Loucy (cell line): ENCODE data around the gene UFC1.

Experiments
- EZH2phosphoT487 ChIP-seq: fragments of 200-600 bp; IDR thresholded peaks from 2 replicates; pipeline ENCODE4 v1.6.1; 2018; ENCODE audit warnings: antibody characterized with exemption, mild to moderate bottlenecking, moderate library complexity, borderline replicate concordance
- TF ChIP-seq, protein P1 (sequence below): fragments of 200-600 bp; sonication (generic); conservative IDR thresholded peaks from 2 replicates; pipeline ENCODE4 v1.5.1; 2014; ENCODE audit warnings: mild to moderate bottlenecking, antibody characterized with exemption, low read length

DNA sequence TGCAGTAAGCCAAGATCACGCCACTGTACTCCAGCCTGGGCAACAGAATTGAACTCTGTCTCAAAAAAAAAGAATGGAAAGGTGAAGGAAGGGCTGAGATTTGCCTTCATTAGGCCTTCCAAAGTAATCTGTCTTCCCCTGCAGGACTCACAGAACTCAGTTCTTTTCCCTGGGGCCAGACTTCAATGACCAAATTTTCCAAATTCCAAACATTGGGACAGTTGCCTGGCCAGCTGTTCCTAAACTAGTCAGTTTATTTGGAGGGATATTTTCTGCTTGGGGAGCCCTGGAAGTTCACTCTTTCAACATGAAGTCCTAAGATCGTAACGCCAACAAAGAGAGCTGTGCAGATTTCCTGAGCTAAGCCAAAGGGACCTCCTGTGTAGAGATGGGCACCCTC lies 15.9 kb upstream of the UFC1 start:
- TF ChIP-seq, protein P1, sequence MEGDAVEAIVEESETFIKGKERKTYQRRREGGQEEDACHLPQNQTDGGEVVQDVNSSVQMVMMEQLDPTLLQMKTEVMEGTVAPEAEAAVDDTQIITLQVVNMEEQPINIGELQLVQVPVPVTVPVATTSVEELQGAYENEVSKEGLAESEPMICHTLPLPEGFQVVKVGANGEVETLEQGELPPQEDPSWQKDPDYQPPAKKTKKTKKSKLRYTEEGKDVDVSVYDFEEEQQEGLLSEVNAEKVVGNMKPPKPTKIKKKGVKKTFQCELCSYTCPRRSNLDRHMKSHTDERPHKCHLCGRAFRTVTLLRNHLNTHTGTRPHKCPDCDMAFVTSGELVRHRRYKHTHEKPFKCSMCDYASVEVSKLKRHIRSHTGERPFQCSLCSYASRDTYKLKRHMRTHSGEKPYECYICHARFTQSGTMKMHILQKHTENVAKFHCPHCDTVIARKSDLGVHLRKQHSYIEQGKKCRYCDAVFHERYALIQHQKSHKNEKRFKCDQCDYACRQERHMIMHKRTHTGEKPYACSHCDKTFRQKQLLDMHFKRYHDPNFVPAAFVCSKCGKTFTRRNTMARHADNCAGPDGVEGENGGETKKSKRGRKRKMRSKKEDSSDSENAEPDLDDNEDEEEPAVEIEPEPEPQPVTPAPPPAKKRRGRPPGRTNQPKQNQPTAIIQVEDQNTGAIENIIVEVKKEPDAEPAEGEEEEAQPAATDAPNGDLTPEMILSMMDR, result no peak
- no peak for TF ChIP-seq EZH2phosphoT487
